Measurements from ENCODE around the gene TFAP2D. TPM values are rescaled to one million over a fixed set of nuclear protein-coding genes. Genes with fewer than 3 reads are reported as not detected.

Gene TFAP2D
- total RNA-seq, 1 donor from 2014 or later = not detected

DNA sequence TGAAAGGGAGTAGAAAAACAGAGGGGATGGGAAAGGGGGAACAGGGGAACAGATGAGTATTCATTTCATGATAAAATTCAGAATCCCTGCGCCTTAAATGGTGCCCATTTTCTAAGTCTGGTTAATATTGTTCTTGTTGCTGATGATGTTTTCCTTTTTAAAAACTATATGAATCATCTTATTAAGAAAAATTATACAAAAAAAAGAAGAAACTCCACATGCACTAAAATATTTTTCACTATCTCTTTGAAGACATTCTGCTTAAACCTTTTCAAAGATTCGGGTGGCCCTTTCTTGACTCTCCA lies 104.3 kb downstream of the TFAP2D start:
- TF ChIP-seq, protein P1, sequence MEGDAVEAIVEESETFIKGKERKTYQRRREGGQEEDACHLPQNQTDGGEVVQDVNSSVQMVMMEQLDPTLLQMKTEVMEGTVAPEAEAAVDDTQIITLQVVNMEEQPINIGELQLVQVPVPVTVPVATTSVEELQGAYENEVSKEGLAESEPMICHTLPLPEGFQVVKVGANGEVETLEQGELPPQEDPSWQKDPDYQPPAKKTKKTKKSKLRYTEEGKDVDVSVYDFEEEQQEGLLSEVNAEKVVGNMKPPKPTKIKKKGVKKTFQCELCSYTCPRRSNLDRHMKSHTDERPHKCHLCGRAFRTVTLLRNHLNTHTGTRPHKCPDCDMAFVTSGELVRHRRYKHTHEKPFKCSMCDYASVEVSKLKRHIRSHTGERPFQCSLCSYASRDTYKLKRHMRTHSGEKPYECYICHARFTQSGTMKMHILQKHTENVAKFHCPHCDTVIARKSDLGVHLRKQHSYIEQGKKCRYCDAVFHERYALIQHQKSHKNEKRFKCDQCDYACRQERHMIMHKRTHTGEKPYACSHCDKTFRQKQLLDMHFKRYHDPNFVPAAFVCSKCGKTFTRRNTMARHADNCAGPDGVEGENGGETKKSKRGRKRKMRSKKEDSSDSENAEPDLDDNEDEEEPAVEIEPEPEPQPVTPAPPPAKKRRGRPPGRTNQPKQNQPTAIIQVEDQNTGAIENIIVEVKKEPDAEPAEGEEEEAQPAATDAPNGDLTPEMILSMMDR (IDR thresholded peaks at IDR 0.05; ENCODE audit: partially characterized antibody, unreplicated experiment) = no peak
- Mint-ChIP-seq H3K36me3 (ENCODE audit: unreplicated experiment) (peaks cover 3% of the 10 kb centered on the region), H3K27me3 (ENCODE audit: unreplicated experiment) (peaks cover 36% of the 10 kb centered on the region), H3K27ac (ENCODE audit: unreplicated experiment) (no peak overlapping the region), H3K4me1 (ENCODE audit: low read depth, unreplicated experiment) (peaks cover 3% of the 10 kb centered on the region), H3K4me3 (ENCODE audit: unreplicated experiment) (no peak overlapping the region), H3K9me3 (ENCODE audit: unreplicated experiment) (peaks cover 19% of the 10 kb centered on the region)
- no peak for DNase-seq

DNA sequence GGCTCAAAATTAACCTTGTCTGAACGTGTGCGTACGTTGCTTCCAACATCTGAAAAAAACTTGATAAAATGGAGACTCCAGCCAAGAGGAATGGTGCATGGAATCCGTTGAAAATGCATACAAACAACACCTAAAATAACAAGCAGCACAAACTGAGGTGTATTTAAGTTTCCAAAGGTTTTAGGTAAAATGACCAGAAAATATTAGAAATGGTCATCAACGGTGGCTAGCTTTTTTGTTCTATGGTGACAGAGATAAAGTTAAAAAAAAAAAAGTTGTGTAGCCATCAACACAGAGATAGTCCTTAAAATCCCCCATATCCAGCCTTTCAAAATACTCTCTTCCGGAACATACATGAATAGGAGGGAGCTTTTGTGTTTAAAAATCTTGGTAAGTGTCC lies 104.7 kb downstream of the TFAP2D start:
- DNase-seq = no peak
- peaks cover 19% of the 10 kb centered on the region for H3K9me3 Mint-ChIP-seq (ENCODE audit: unreplicated experiment)
- peaks cover 3% of the 10 kb centered on the region for H3K36me3 Mint-ChIP-seq (ENCODE audit: unreplicated experiment)
- H3K4me3 Mint-ChIP-seq (ENCODE audit: unreplicated experiment) = no peak overlapping the region
- H3K4me1 Mint-ChIP-seq (ENCODE audit: low read depth, unreplicated experiment) = peaks cover 3% of the 10 kb centered on the region
- no peak overlapping the region for H3K27ac Mint-ChIP-seq (ENCODE audit: unreplicated experiment)
- TF ChIP-seq, protein P1 (IDR thresholded peaks at IDR 0.05; ENCODE audit: partially characterized antibody, unreplicated experiment) = no peak
- peaks cover 37% of the 10 kb centered on the region for H3K27me3 Mint-ChIP-seq (ENCODE audit: unreplicated experiment)

DNA sequence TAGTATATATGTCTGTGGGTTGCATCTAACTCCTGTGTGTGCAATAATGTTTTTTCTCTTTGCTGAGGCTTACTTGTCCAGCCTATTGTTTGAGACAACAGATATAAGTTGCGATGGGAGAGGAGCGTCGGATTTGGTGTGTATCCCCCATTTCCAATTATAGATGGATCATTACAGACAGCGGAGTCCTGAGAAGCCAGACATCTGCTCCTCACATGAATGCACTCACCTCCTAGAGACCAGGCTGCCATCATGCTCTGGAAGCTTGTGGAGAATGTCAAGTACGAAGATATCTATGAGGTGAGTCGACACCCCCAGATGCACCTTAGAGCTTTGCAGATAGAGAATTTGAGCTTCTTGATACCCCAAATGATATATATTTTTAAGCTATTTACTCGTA lies 105.3 kb downstream of the TFAP2D start, which contains the start of gene TFAP2B:
Gene TFAP2B (plus strand): TSS at position 199 of the 400 bp plus-strand sequence. CDS start 21 bp downstream, at position 220.
- TF ChIP-seq, protein P1 (IDR thresholded peaks at IDR 0.05; ENCODE audit: partially characterized antibody, unreplicated experiment) = no peak
- peaks cover 19% of the 10 kb centered on the region for H3K9me3 Mint-ChIP-seq (ENCODE audit: unreplicated experiment)
- H3K36me3 Mint-ChIP-seq (ENCODE audit: unreplicated experiment) = peaks cover 3% of the 10 kb centered on the region
- peaks cover 3% of the 10 kb centered on the region for H3K4me1 Mint-ChIP-seq (ENCODE audit: low read depth, unreplicated experiment)
- no peak for DNase-seq
- H3K27me3 Mint-ChIP-seq (ENCODE audit: unreplicated experiment) = peaks cover 42% of the 10 kb centered on the region
- H3K27ac Mint-ChIP-seq (ENCODE audit: unreplicated experiment) = no peak within 1 kb of the TSS
- H3K4me3 Mint-ChIP-seq (ENCODE audit: unreplicated experiment) = peak within 1 kb of the TSS; percentile 28

DNA sequence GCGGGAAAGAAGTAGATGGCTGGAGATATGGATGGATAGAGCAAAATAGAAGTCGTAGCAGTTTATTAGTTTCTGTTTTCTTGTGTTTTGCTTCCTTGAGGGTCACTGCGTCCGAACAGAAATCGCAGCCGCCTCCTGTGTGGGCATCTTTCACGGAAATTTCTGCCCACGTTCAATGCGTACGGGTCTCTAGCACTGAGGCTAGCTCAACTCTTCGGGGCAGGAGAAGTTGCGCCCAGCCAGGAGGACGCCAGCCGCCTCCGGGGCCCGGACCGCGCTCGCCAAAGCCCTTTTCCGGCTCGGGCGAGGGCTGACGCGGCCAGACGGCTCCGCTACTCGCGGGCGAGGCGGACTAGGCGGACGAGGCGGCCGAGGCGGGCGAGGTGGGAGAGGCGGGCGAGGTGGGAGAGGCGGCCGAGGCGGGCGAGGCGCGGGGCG lies 106.2 kb downstream of the TFAP2D start:
- Mint-ChIP-seq H3K36me3 (ENCODE audit: unreplicated experiment) (peaks cover 3% of the 10 kb centered on the region), H3K4me1 (ENCODE audit: low read depth, unreplicated experiment) (peaks cover 3% of the 10 kb centered on the region), H3K4me3 (ENCODE audit: unreplicated experiment) (peak overlapping the region; percentile 28), H3K27ac (ENCODE audit: unreplicated experiment) (no peak overlapping the region), H3K27me3 (ENCODE audit: unreplicated experiment) (peaks cover 45% of the 10 kb centered on the region), H3K9me3 (ENCODE audit: unreplicated experiment) (peaks cover 19% of the 10 kb centered on the region)
- DNase-seq = peak; percentile 56
- TF ChIP-seq, protein P1 (IDR thresholded peaks at IDR 0.05; ENCODE audit: partially characterized antibody, unreplicated experiment) = no peak

DNA sequence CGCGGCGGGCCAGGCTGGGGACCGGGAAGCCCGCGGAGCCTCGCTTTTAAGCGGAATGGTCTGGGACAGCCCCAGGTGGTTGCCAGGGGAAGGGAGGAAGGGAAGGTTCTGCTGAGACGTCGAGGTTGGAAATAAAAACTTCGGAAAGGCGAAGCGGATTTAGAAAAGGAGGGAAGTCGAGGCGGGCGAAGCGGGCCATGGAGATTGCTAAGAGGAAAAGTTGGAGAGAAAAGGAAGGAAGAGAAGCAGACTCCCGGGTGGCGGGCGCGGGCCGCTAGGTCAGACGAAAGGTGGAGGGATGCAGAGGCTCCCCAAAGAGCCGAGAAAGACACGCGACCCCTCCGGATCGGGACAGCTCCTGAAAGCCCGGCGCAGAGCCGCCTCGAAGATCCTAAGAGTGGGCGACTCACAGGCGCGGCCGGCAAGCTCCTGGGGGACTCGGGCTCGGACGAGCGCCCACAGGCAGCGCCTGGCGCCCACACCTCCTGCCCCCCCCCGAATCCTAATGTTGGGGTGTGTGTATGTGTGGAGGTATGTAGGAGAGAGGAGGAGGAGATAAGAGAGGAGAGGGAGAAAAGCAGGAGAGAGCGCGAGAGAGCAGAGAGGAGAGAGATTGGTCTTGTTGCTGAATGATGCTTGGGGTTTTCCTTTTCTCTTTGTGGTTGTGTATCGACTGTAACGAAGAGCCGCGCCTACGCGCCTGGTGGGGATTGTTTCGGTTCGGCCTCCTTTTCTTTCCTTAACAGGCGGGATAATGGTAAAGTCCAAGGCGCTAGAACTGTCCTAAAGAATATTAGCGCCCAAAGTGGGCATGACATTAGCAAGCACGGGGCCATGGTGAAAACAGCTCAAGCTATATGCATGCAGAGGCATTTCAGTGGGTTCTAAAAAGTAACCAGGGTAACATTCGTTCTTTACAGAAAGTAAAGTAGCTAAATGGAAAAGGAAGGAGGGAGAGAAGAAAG lies 106.9 kb downstream of the TFAP2D start:
- Mint-ChIP-seq H3K27me3 (ENCODE audit: unreplicated experiment) (peaks cover 49% of the 10 kb centered on the region), H3K27ac (ENCODE audit: unreplicated experiment) (no peak overlapping the region), H3K4me1 (ENCODE audit: low read depth, unreplicated experiment) (peaks cover 3% of the 10 kb centered on the region), H3K9me3 (ENCODE audit: unreplicated experiment) (peaks cover 21% of the 10 kb centered on the region), H3K36me3 (ENCODE audit: unreplicated experiment) (peaks cover 3% of the 10 kb centered on the region), H3K4me3 (ENCODE audit: unreplicated experiment) (peak overlapping the region; percentile 7)
- TF ChIP-seq, protein P1 (IDR thresholded peaks at IDR 0.05; ENCODE audit: partially characterized antibody, unreplicated experiment) = no peak
- DNase-seq = no peak

Data from glutamatergic neuron (in vitro differentiated cells).